Mesenchymal stem cell (in vitro differentiated cells and primary cell): ENCODE measurements around the gene SCO1.

ENCODE experiments used
- DNase-seq: peaks from one replicate; pipeline ENCODE4 v3.0.0-alpha.2; 2013
- H2AFZ ChIP-seq: one replicate; pipeline ENCODE4 v1.6.1; 2013; ENCODE audit warnings: low read depth, mild to moderate bottlenecking, control low read depth, inconsistent platforms, low read length, moderate library complexity
- H2AK5ac ChIP-seq: 2 replicates; pipeline ENCODE4 v1.6.1; 2013; ENCODE audit warnings: low read length, moderate library complexity, mild to moderate bottlenecking, inconsistent platforms; ENCODE audit not compliant: severe bottlenecking
- H2BK120ac ChIP-seq: one replicate; pipeline ENCODE4 v1.6.1; 2013; ENCODE audit warnings: low read depth, mild to moderate bottlenecking, inconsistent platforms, low read length, moderate library complexity
- H2BK12ac ChIP-seq, 2 experiments: one replicate each; pipeline ENCODE4 v1.6.1; 2013; ENCODE audit warnings: inconsistent platforms in 2 of 2, low read length in 2 of 2, mild to moderate bottlenecking in 2 of 2, moderate library complexity in 2 of 2, control low read depth in 1 of 2
- H2BK15ac ChIP-seq: one replicate; pipeline ENCODE4 v1.6.1; 2013; ENCODE audit warnings: mild to moderate bottlenecking, low read depth, inconsistent platforms; ENCODE audit not compliant: poor library complexity, severe bottlenecking
- H2BK5ac ChIP-seq: 2 replicates; pipeline ENCODE4 v1.6.1; 2013; ENCODE audit warnings: low read depth, mild to moderate bottlenecking, low read length, control low read depth, inconsistent platforms; ENCODE audit not compliant: poor library complexity, severe bottlenecking
- H3K14ac ChIP-seq, 2 experiments: one replicate each; pipeline ENCODE4 v1.6.1; 2013; ENCODE audit warnings: inconsistent platforms in 2 of 2, low read length in 2 of 2, control low read depth in 1 of 2, mild to moderate bottlenecking in 1 of 2, moderate library complexity in 1 of 2
- H3K18ac ChIP-seq, 2 experiments: one replicate each; pipeline ENCODE4 v1.6.1; 2013; ENCODE audit warnings: inconsistent platforms in 2 of 2, low read length in 2 of 2, control low read depth in 1 of 2, low read depth in 1 of 2, mild to moderate bottlenecking in 1 of 2
- H3K23ac ChIP-seq, 2 experiments: one replicate each; pipeline ENCODE4 v1.6.1; 2013; ENCODE audit warnings: inconsistent platforms in 2 of 2, low read length in 2 of 2, mild to moderate bottlenecking in 2 of 2, moderate library complexity in 2 of 2, control low read depth in 1 of 2
- H3K27ac ChIP-seq: 2 replicates; pipeline ENCODE4 v1.5.1; 2013; ENCODE audit warnings: mild to moderate bottlenecking, moderate library complexity, low read length, control low read depth, inconsistent platforms; ENCODE audit not compliant: poor library complexity, severe bottlenecking
- H3K27me3 ChIP-seq, 2 experiments: 2 replicates each; pipeline versions ENCODE4 v1.6.1 to v1.7.0; 2013; ENCODE audit warnings: low read length in 2 of 2, mild to moderate bottlenecking in 2 of 2, moderate library complexity in 2 of 2, control low read depth in 1 of 2, inconsistent platforms in 1 of 2; ENCODE audit not compliant: control insufficient read depth in 1 of 2, insufficient read depth in 1 of 2
- H3K36me3 ChIP-seq, 2 experiments: 2 replicates each; pipeline versions ENCODE4 v1.6.1 to v1.7.0; 2013; ENCODE audit warnings: low read length in 2 of 2, control low read depth in 1 of 2, inconsistent platforms in 1 of 2, low read depth in 1 of 2, mild to moderate bottlenecking in 1 of 2; ENCODE audit not compliant: insufficient read depth in 2 of 2, control insufficient read depth in 1 of 2
- H3K4ac ChIP-seq, 2 experiments: one replicate each; pipeline ENCODE4 v1.6.1; 2013; ENCODE audit warnings: inconsistent platforms in 2 of 2, low read length in 2 of 2, mild to moderate bottlenecking in 2 of 2, moderate library complexity in 2 of 2, control low read depth in 1 of 2, low read depth in 1 of 2
- H3K4me1 ChIP-seq: 2 replicates; pipeline ENCODE4 v1.6.1; 2013; ENCODE audit warnings: low read depth, low read length, control low read depth; ENCODE audit not compliant: control insufficient read depth, insufficient read depth
- H3K4me2 ChIP-seq: 2 replicates; pipeline ENCODE4 v1.6.1; 2013; ENCODE audit warnings: low read length, mild to moderate bottlenecking, inconsistent platforms; ENCODE audit not compliant: poor library complexity, severe bottlenecking
- H3K4me3 ChIP-seq, 2 experiments: 2 replicates each; pipeline versions ENCODE4 v1.5.1 to v1.7.0; 2013; ENCODE audit warnings: low read length in 2 of 2, mild to moderate bottlenecking in 2 of 2, control low read depth in 1 of 2, low read depth in 1 of 2; ENCODE audit not compliant: insufficient read depth in 1 of 2
- H3K79me1 ChIP-seq: replicated peaks from 2 replicates; pipeline ENCODE4 v1.6.1; 2013; ENCODE audit warnings: mild to moderate bottlenecking, control low read depth, low read length, inconsistent platforms; ENCODE audit not compliant: poor library complexity, severe bottlenecking
- H3K9ac ChIP-seq: 2 replicates; pipeline ENCODE4 v1.7.0; 2013; ENCODE audit warnings: mild to moderate bottlenecking, low read length, moderate library complexity
- H3K9me3 ChIP-seq: 2 replicates; pipeline ENCODE4 v1.7.0; 2013; ENCODE audit warnings: mild to moderate bottlenecking, low read length; ENCODE audit not compliant: control insufficient read depth
- H4K8ac ChIP-seq: one replicate; pipeline ENCODE4 v1.6.1; 2013; ENCODE audit warnings: inconsistent platforms, mild to moderate bottlenecking, low read length, moderate library complexity
- H4K91ac ChIP-seq: one replicate; pipeline ENCODE4 v1.6.1; 2013; ENCODE audit warnings: mild to moderate bottlenecking, low read length, inconsistent platforms
- WGBS: methylation state at CpG from one replicate; pipeline ENCODE4 v1.1.7; 2013; ENCODE audit warnings: mixed read lengths; 5-methylcytosine and 5-hydroxymethylcytosine counted together

SCO1 gene

DNA sequence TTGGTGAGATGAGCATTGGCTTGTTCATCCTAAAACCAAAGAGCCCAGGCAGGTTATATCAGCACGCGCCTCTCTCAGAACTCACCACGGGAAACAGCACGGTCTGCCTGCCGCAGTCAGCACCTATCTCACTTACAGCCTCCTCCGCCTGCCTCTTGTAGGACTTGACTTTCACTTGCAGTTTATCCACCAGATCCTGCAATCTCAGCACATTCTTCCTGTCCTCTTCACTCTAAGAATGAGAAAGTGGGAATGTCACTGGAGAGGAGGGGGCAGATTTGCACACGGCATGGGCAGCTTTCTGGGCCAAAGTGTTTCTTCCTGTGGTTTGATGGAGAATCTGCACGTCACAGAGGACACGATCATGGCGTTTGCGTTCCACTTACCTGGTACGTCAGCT, 67.6 kb downstream of the SCO1 start:
- no peak overlapping the region for H2BK120ac ChIP-seq
- H3K27ac ChIP-seq: no peak overlapping the region
- no peak overlapping the region for H4K91ac ChIP-seq
- H4K8ac ChIP-seq: no peak overlapping the region
- H3K23ac ChIP-seq: no peak overlapping the region
- no peaks in the 10 kb centered on the region for H3K9me3 ChIP-seq
- no peak overlapping the region for H3K18ac ChIP-seq
- H2BK5ac ChIP-seq: no peak overlapping the region
- 88% methylated on average over 8 of the region's 12 CpGs for WGBS
- H3K4me1 ChIP-seq: no peaks in the 10 kb centered on the region
- no peak overlapping the region for H3K14ac ChIP-seq
- no peak overlapping the region for H3K4me3 ChIP-seq
- no peak overlapping the region for H2BK15ac ChIP-seq
- H3K79me1 ChIP-seq: no peaks in the 10 kb centered on the region
- no peak overlapping the region for H3K9ac ChIP-seq
- H2AK5ac ChIP-seq: no peak overlapping the region
- H3K27me3 ChIP-seq: peaks cover 0 to 3% of the 10 kb centered on the region in 2 experiments
- no peak overlapping the region for H2AFZ ChIP-seq
- H2BK12ac ChIP-seq: no peak overlapping the region
- peaks cover 0 to 10% of the 10 kb centered on the region in 2 experiments for H3K36me3 ChIP-seq
- H3K4me2 ChIP-seq: no peak overlapping the region
- no peak overlapping the region for H3K4ac ChIP-seq
- DNase-seq: no peak

DNA sequence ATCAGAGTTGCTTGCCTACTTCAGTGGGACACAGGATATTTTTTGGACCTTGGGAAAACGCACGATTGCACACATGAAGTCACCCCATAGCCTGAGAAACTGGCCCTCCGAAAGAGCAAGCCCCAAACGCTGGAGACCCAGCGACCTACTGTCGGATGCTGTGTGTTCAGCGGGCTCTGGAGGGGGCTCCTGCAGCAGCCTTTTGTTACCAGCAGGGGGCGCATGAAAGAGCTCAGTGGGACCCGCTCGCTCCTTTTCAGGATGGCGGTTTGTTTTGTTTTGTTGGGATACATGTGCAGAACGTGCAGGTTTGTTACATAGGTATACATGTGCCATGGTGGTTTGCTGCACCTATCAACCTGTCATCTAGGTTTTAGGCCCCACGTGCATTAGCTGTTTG, 68.6 kb downstream of the SCO1 start:
- Histone ChIP-seq H2BK15ac (no peak overlapping the region), H3K4me3 (no peak overlapping the region), H3K27me3 (peaks cover 0 to 3% of the 10 kb centered on the region in 2 experiments), H3K9me3 (no peaks in the 10 kb centered on the region), H3K36me3 (peaks cover 0 to 6% of the 10 kb centered on the region in 2 experiments), H4K8ac (no peak overlapping the region), H4K91ac (no peak overlapping the region), H2BK12ac (no peak overlapping the region), H2BK120ac (no peak overlapping the region), H3K4me2 (no peak overlapping the region), H3K4ac (no peak overlapping the region), H3K79me1 (no peaks in the 10 kb centered on the region), H3K27ac (no peak overlapping the region), H3K23ac (no peak overlapping the region), H3K4me1 (no peaks in the 10 kb centered on the region), H2AFZ (no peak overlapping the region), H3K18ac (no peak overlapping the region), H2AK5ac (no peak overlapping the region), H3K9ac (no peak overlapping the region), H3K14ac (no peak overlapping the region), H2BK5ac (no peak overlapping the region)
- WGBS: 82% methylated on average over 13 of the region's 13 CpGs
- DNase-seq: no peak

DNA sequence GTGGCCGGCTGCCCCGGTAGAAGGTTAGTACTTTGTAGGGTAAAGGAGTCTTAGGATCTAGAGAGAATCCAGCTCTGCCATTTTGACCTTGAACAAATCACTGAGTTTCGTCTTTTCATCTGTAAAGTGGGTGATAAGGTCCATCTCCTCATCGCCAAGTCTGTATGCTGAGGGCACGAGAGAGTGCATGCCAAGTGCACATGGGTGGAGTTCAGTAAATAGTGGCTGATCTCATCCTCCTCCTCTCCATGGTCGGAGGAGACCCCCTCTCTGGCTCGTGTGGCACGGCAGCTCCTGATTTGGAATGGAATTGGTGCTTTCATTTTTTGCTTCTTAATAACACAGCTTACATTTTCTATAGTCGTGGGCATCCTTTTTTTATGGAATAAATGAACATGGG, 70.9 kb downstream of the SCO1 start:
- H3K23ac ChIP-seq: no peak overlapping the region
- no peak overlapping the region for H3K4me3 ChIP-seq
- no peaks in the 10 kb centered on the region for H3K9me3 ChIP-seq
- H3K4ac ChIP-seq: no peak overlapping the region
- no peak overlapping the region for H3K14ac ChIP-seq
- no peaks in the 10 kb centered on the region for H3K4me1 ChIP-seq
- H3K27me3 ChIP-seq: peaks cover 0 to 6% of the 10 kb centered on the region in 2 experiments
- H3K18ac ChIP-seq: no peak overlapping the region
- H3K4me2 ChIP-seq: no peak overlapping the region
- no peak overlapping the region for H2AK5ac ChIP-seq
- H4K8ac ChIP-seq: no peak overlapping the region
- 94% methylated on average over 5 of the region's 9 CpGs for WGBS
- no peaks in the 10 kb centered on the region for H3K79me1 ChIP-seq
- H3K9ac ChIP-seq: no peak overlapping the region
- no peak for DNase-seq
- H3K27ac ChIP-seq: no peak overlapping the region
- no peak overlapping the region for H2AFZ ChIP-seq
- no peak overlapping the region for H2BK12ac ChIP-seq
- H2BK5ac ChIP-seq: no peak overlapping the region
- H3K36me3 ChIP-seq: peaks cover 0 to 6% of the 10 kb centered on the region in 2 experiments
- H4K91ac ChIP-seq: no peak overlapping the region
- H2BK120ac ChIP-seq: no peak overlapping the region
- no peak overlapping the region for H2BK15ac ChIP-seq

DNA sequence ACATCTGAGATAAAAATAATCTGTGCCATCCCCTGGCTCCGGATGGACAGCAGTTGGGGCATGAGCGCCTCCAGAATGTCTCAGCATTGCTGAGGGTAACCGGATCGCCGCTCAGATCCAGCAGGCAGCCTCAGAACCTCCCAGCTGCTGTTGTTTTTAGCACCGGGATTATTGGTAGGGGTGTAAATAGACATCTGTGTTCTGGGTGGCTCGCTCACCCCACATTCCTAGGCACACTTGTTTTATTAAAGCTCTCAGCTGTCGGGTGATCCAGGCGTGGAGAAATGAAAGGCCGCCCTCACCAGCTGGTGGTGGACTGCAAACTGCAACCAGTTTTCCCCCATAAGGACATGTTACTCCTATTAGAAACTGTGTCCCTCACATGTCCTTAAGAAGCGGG, 72.4 kb downstream of the SCO1 start:
- Histone ChIP-seq H3K23ac (no peak overlapping the region), H4K8ac (no peak overlapping the region)

More for the DNA sequence above, 72.4 kb downstream of the SCO1 start:
- H4K91ac ChIP-seq: no peak overlapping the region
- H3K4ac ChIP-seq: no peak overlapping the region
- no peak overlapping the region for H3K27ac ChIP-seq
- H3K27me3 ChIP-seq: peaks cover 0 to 6% of the 10 kb centered on the region in 2 experiments
- H2AFZ ChIP-seq: no peak overlapping the region
- no peak overlapping the region for H2BK12ac ChIP-seq
- H3K18ac ChIP-seq: no peak overlapping the region
- H2BK120ac ChIP-seq: no peak overlapping the region
- no peak overlapping the region for H3K14ac ChIP-seq
- H3K4me3 ChIP-seq: no peak overlapping the region
- H3K4me1 ChIP-seq: no peaks in the 10 kb centered on the region
- H3K4me2 ChIP-seq: no peak overlapping the region
- no peaks in the 10 kb centered on the region for H3K9me3 ChIP-seq
- H2BK5ac ChIP-seq: no peak overlapping the region
- WGBS: 92% methylated on average over 11 of the region's 11 CpGs
- no peak overlapping the region for H2AK5ac ChIP-seq
- DNase-seq: no peak
- no peak overlapping the region for H3K9ac ChIP-seq
- H3K79me1 ChIP-seq: no peaks in the 10 kb centered on the region
- H2BK15ac ChIP-seq: no peak overlapping the region
- H3K36me3 ChIP-seq: peaks cover 0 to 6% of the 10 kb centered on the region in 2 experiments
